Keratinocyte (primary cell): ENCODE results near the gene DPEP2NB.

Experiments
- EZH2 ChIP-seq: IDR thresholded peaks from one replicate; pipeline ENCODE4 v1.6.1; 2012; ENCODE audit warnings: inconsistent platforms, mild to moderate bottlenecking, low read length, moderate library complexity
- TF ChIP-seq, protein P1 (sequence below), 3 experiments: IDR thresholded peaks in 1 of 3; conservative IDR thresholded peaks in 1 of 3; optimal IDR thresholded peaks in 1 of 3; 2 replicates in 2 of 3; 3 replicates in 1 of 3; pipeline versions ENCODE3 to v1.5.1; 2011; ENCODE audit warnings: low read length in 3 of 3, mild to moderate bottlenecking in 3 of 3, moderate library complexity in 2 of 3, control low read depth in 1 of 3, inconsistent platforms in 1 of 3; ENCODE audit not compliant: insufficient read depth in 2 of 3; ENCODE audit errors: extremely low read depth in 1 of 3

DNA sequence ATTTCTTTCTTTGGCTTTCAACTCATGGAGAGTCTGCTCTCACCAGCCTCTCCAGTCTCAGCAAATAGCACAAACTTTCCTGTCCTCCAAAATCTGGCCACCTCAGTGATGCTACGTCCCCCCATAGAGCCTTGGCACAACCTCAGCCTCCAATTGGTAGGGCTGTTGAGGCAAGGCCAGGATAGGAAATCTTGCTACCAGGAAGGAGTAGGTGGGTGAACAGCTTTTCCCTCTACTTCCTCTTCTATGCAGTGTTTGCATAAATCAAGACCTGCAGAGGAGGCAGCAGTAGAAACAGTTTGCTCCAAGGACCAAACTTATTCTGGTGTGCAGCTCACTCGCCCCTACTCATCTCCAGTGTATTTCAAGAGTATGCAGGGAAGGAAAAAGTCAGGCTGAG, 15.7 kb downstream of the DPEP2NB start:
- TF ChIP-seq, protein P1, sequence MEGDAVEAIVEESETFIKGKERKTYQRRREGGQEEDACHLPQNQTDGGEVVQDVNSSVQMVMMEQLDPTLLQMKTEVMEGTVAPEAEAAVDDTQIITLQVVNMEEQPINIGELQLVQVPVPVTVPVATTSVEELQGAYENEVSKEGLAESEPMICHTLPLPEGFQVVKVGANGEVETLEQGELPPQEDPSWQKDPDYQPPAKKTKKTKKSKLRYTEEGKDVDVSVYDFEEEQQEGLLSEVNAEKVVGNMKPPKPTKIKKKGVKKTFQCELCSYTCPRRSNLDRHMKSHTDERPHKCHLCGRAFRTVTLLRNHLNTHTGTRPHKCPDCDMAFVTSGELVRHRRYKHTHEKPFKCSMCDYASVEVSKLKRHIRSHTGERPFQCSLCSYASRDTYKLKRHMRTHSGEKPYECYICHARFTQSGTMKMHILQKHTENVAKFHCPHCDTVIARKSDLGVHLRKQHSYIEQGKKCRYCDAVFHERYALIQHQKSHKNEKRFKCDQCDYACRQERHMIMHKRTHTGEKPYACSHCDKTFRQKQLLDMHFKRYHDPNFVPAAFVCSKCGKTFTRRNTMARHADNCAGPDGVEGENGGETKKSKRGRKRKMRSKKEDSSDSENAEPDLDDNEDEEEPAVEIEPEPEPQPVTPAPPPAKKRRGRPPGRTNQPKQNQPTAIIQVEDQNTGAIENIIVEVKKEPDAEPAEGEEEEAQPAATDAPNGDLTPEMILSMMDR (optimal IDR thresholded peaks at IDR 0.05 in 1 of 3, IDR thresholded peaks at IDR 0.05 in 1 of 3, conservative IDR thresholded peaks at IDR 0.05 in 1 of 3; ENCODE audit: extremely low read depth in 1 of 3, insufficient read depth in 2 of 3, low read length in 3 of 3): no peak
- TF ChIP-seq EZH2: no peak
